ENCODE results near the gene POU2F1. TPM values are rescaled to one million over a fixed set of nuclear protein-coding genes. Genes with fewer than 3 reads are reported as not detected.

POU2F1 gene
- total and polyA plus RNA-seq, 12 donors: 1.3 to 13.9 (median 10.1) TPM

GRCh38 chr1:167194182-167194581 is 26.5 kb upstream of the POU2F1 start:
- Histone ChIP-seq H3K36me3 (no peaks in the 10 kb centered on the region), H3K4me1 (peaks cover 0 to 2% (median 0%) of the 10 kb centered on the region in 9 donors), H3K27ac (no peak overlapping the region), H3K4me3 (no peak overlapping the region), H3K27me3 (no peaks in the 10 kb centered on the region), H3K9me3 (peaks cover 0 to 5% (median 0%) of the 10 kb centered on the region in 11 donors)
- DNase-seq (no peak), ATAC-seq (no peak)
- no peak for TF ChIP-seq CTCF (IDR thresholded peaks at IDR 0.05)
- intact Hi-C loops (cut with DNase I): no loop called here
- 92% methylated on average over 3 of the region's 3 CpGs for WGBS, 2 donors

GRCh38 chr1:167196166-167196565 is 24.5 kb upstream of the POU2F1 start:
- DNase-seq (no peak), ATAC-seq (no peak)
- peaks cover 0 to 3% (median 0%) of the 10 kb centered on the region in 9 donors for H3K4me1 ChIP-seq
- H3K27ac ChIP-seq: no peak overlapping the region
- H3K27me3 ChIP-seq: no peaks in the 10 kb centered on the region
- H3K4me3 ChIP-seq: no peak overlapping the region
- intact Hi-C loops (cut with DNase I): no loop called here
- no peaks in the 10 kb centered on the region for H3K36me3 ChIP-seq
- TF ChIP-seq CTCF (IDR thresholded peaks at IDR 0.05): no peak
- H3K9me3 ChIP-seq: peaks cover 0 to 5% (median 0%) of the 10 kb centered on the region in 11 donors

GRCh38 chr1:167197236-167197635 is 23.4 kb upstream of the POU2F1 start:
- DNase-seq: no peak
- Histone ChIP-seq H3K4me3 (no peak overlapping the region), H3K27ac (no peak overlapping the region), H3K27me3 (no peaks in the 10 kb centered on the region), H3K36me3 (no peaks in the 10 kb centered on the region), H3K4me1 (peaks cover 0 to 3% (median 0%) of the 10 kb centered on the region in 9 donors), H3K9me3 (peaks cover 0 to 5% (median 0%) of the 10 kb centered on the region in 11 donors)
- no peak for TF ChIP-seq CTCF (IDR thresholded peaks at IDR 0.05)
- ATAC-seq: no peak
- 0 to 42% methylated on average over 1 of the region's 1 CpG for WGBS, 2 donors
- intact Hi-C loops (cut with DNase I): no loop called here

- intact Hi-C loops (cut with DNase I): no loop called here
- H3K4me3 ChIP-seq: no peak overlapping the region
- H3K9me3 ChIP-seq: peaks cover 0 to 5% (median 0%) of the 10 kb centered on the region in 11 donors
- ATAC-seq (peak in 1 of 8 donors; percentile 29), DNase-seq (no peak)
- H3K27ac ChIP-seq: no peak overlapping the region
- 92 to 95% methylated on average over 4 of the region's 4 CpGs for WGBS, 2 donors
- no peak for TF ChIP-seq CTCF (IDR thresholded peaks at IDR 0.05)
- peaks cover 0 to 3% (median 0%) of the 10 kb centered on the region in 9 donors for H3K4me1 ChIP-seq
- H3K36me3 ChIP-seq: no peaks in the 10 kb centered on the region
- no peaks in the 10 kb centered on the region for H3K27me3 ChIP-seq
Observed at GRCh38 chr1:167197692-167198091, 23.0 kb upstream of the POU2F1 start.
